Fibroblast of villous mesenchyme (primary cell): Measurements from ENCODE around the gene LKAAEAR1. TPM values are rescaled to one million over a fixed set of nuclear protein-coding genes. Genes with fewer than 3 reads are reported as not detected.
"Not testable (repeated sequence)": the region's sequence is repeated elsewhere in the genome, so short reads cannot be mapped to it uniquely, and the experiment has no call there.

ENCODE experiments used
- DNase-seq: peaks from one replicate; pipeline ENCODE4 v3.0.0-alpha.2; 2010; ENCODE audit warnings: low read depth
- H3K4me3 ChIP-seq: 2 replicates; pipeline ENCODE4 v1.5.1; 2011; ENCODE audit warnings: low read depth, mild to moderate bottlenecking, low read length
- CTCF ChIP-seq: IDR thresholded peaks from 2 replicates; pipeline ENCODE4 v1.5.1; 2012; ENCODE audit warnings: low read depth, mild to moderate bottlenecking, low read length; ENCODE audit not compliant: insufficient read depth
- total RNA-seq: library from RNA; depleted of rRNA; stranded (reverse); fragments of >200 nt; gene quantifications from 2 replicates; pipeline ENCODE4 v1.2.3, GENCODE V29; 2012

Gene LKAAEAR1
- total RNA-seq, 1 donor, result not detected

DNA sequence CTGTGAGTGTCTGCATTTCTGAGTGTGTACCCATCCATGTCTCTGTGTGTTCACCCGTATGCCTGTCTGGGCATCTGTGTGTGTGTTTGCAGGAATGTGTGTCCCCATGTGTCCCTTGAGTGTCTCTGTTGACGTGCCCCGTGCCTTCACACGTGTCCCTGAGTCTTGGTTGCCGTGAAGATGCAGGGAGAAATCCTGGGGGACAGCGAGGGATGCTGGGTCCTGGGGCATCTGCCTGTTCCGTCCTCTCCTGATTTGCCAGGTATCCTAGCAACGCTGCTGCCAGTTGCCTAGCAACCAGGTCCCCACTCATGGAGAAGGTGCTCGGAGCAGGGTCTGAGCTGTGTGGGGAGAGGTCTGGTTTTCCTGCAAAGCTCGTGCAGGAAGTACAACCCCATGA, 6.0 kb upstream of the LKAAEAR1 start:
- TF ChIP-seq CTCF, result no peak
- no peak for DNase-seq
- H3K4me3 ChIP-seq, result no peak overlapping the region

DNA sequence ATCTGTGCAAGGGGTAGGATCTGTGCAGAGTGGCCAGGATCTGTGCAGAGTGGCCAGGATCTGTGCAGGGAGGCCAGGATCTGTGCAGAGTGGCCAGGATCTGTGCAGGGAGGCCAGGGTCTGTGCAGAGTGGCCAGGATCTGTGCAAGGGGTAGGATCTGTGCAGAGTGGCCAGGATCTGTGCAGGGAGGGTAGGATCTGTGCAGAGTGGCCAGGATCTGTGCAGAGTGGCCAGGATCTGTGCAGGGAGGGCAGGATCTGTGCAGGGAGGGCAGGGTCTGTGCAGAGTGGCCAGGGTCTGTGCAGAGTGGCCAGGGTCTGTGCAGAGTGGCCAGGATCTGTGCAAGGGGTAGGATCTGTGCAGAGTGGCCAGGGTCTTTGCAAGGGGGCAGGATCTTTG, 4.4 kb upstream of the LKAAEAR1 start:
- DNase-seq, H3K4me3 ChIP-seq: not testable (repeated sequence)

DNA sequence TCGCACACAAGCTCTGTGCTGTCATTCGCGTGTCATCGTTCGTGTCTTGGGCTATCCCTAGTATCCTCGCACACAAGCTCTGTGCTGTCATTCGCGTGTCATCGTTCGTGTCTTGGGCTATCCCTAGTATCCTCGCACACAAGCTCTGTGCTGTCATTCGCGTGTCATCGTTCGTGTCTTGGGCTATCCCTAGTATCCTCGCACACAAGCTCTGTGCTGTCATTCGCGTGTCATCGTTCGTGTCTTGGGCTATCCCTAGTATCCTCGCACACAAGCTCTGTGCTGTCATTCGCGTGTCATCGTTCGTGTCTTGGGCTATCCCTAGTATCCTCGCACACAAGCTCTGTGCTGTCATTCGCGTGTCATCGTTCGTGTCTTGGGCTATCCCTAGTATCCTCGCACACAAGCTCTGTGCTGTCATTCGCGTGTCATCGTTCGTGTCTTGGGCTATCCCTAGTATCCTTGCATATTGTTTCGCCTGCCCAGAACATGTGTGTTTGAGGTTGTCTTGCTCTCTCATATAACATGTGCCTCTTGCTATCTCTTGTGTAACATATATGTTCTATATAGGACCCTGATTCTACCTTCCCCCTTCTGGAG, 3.1 kb upstream of the LKAAEAR1 start:
- DNase-seq, H3K4me3 ChIP-seq: not testable (repeated sequence)

- DNase-seq, result no peak
- H3K4me3 ChIP-seq, result no peak overlapping the region
- TF ChIP-seq CTCF, result no peak
These were observed 2.6 kb upstream of the LKAAEAR1 start for GRCh38 chr20:64086801-64087200.

- no peak for DNase-seq
- no peak for TF ChIP-seq CTCF
- no peak overlapping the region for H3K4me3 ChIP-seq
These were observed 521 bp upstream of the LKAAEAR1 start for GRCh38 chr20:64084685-64085152.

DNA sequence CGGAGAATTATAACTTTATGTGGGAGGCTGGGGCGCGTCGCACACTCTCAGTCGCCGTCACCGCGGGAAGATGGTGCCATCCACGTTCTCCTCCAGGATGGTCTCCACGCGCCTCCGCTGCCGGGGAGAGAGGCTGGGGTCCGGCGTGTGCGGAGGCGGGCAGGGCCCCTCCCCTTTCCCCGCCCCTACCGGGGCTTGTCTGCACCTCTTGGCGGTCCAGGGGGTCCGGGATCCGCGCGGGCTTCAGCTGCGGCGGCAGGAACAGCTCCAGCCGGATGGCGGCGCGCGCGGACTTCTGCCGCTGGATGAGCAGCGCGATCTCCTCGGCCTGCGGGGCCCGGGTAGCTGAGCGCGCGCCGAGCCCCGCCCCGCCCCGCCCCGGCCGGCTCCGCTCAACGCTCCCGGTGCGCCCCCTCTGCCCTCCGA, 807 bp downstream of the LKAAEAR1 start:
- peak; percentile 57 for TF ChIP-seq CTCF
- DNase-seq, result peak; percentile 79
- peak overlapping the region; percentile 51 for H3K4me3 ChIP-seq

- TF ChIP-seq CTCF, result no peak
- no peak for DNase-seq
- peak overlapping the region; percentile 51 for H3K4me3 ChIP-seq
These were observed 1.3 kb downstream of the LKAAEAR1 start for GRCh38 chr20:64082820-64083377.

GRCh38 chr20:64082126-64082731, 2.0 kb downstream of the LKAAEAR1 start:
- TF ChIP-seq CTCF, result no peak
- no peak for DNase-seq
- no peak overlapping the region for H3K4me3 ChIP-seq
